GM18907 (cell line): ENCODE results near the gene WASF2.
"Not testable (repeated sequence)": the region's sequence is repeated elsewhere in the genome, so short reads cannot be mapped to it uniquely, and the experiment has no call there.

Experiments used
- ATAC-seq: cut with Tn5 transposase; IDR thresholded peaks from one replicate; pipeline ENCODE4 v1.9.1; 2021; ENCODE audit warnings: mild to moderate bottlenecking, moderate library complexity; ENCODE audit not compliant: unreplicated experiment

Gene WASF2

DNA sequence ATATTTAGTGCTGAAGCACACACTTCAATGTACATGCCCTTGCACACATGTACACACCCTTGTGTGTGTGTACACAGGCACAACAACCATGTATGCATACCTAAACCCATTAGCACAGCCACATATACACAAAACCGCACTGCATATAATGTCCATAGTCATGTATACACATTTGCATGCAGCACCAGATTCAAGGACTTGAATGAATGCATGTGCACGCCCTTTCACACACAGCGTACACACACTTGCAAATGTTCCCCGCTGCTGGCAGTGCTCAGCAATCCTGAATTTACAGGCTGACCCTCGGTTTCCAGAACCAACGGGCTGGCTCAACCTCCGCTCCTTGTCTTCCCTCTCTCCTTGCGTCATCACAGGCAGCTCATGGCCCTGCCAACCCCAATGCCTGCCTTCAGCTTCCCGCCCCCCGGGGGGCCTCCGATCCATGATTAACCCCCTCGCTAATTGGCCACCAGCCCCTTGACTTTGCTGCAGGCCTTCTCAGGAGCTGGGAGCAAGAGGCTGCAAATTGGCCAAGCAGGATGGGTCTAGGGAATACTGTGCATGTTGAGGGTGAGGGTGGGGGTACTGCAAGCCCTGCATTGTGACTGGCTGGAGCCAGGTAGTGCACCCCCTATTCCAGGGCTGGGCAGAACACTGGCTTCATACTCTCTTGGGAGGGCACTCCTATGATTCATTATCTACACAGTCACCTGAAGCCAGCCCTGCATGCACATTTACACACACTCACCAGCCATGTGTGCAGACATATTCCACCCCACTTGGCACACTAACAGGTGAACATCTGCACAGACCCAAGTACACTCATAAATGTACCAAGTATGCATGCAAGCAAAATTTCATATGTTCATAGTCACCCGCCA, 89.6 kb downstream of the WASF2 start:
- no peak for ATAC-seq

DNA sequence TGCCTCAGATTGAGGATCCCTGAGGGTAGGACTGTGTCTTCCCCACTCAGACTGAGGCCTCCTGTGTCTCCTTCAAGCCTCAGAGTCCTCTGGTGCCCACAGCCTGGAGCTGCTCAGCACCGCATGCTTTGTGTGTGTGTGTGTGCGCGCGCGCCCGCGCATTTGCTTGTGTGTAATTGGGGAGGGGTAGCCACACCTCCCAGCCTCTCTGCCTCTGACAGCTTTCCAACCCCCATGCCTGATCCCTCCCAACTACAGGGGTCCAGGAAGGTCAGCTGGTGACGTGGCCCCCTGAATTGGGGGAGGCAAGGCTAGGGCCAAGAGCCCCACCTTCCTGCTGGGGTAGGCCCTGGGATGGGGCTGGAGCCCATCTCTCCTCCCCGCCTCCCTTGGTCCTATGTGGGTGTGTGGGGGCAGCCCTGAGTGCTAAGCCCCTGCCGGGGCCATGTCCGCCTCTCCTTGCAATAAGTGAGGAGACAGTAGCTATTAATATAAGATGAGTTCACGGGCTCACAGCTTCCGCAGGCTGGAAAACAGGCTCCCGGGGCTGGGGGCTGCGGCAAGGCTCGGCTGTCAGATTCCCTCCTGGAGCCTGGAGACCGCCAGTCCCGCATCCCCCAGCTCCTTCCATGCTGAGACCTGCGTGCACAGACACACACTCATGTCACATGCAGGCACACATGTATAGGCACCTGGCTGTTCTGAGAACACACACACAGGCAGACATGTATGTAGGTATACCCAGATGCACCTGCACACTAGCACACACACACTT, 90.5 kb downstream of the WASF2 start:
- no peak for ATAC-seq

DNA sequence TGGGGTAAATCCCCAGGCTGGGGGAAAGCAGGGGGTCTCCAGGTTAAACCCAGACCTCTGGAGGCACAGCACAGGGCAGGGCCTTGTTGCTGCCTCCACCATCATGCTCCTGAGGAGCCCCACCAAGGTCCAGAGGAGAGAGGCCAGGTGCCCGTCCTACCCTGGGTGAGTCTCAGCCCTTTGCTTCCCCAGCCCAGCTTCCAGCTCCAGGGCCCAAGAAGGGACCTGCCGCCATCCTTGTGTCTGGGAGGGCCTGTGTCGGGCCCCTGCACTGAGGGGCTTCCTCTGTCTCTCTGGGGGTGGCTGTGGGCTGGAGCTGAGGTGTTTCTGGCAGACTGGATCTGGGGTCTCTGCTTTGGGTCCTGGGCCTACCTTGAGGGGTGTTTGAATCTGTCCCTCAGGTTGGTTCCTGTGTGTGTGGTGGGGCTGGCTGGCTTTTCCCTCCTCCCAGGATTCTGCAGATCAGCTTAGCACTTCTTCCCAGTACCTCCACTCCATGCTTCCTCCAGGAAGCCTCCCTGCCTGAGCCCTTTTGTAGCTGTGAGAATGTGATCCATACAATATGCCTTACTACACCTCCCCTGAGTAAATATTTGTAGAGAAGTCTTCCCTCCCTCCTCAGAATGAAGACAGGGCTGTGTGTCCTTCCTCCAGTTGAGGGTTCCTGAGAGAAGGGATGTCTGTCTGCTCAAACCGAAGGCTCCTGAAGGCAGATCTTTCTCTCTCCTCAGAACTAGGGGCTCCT, 91.4 kb downstream of the WASF2 start:
- no peak for ATAC-seq

DNA sequence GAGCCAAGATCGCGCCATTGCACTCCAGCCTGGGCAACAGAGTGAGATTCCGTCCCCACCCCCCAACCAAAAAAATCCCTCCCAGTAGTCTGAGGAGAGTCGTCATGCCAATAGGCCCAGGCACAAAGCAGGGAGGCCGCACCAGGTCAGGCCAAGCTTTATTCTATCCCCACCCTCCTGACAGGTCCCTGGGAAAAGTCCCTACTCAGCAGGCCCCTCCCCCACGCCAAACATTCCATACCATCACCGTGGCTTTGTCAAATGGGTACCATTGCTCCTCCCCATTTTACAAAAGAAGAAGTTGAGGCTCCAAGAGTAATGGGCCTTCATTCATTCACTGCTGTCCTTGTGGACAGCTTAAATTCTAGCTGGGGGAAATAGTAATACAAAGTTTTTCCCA, 92.2 kb downstream of the WASF2 start:
- no peak for ATAC-seq

DNA sequence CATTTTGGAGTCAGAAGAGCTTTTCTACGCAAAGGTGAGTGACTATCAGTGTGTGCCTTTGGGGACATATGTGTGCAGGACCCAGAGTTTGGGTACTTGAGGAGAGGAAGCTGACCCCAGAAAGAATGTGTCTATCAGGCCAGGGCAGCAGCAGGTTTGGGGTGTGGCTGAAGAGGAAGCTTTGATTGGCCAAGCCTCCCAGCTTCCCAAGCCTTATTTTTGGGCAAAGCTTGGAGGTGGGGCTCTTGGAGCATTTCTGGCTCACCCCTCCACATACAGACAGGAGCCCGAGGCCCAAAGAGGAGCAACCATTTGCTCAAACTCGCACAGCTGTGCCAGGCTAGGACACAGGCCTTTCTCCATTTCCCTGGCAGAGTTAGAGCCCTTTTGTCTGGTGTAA, 92.9 kb downstream of the WASF2 start:
- ATAC-seq, result no peak

DNA sequence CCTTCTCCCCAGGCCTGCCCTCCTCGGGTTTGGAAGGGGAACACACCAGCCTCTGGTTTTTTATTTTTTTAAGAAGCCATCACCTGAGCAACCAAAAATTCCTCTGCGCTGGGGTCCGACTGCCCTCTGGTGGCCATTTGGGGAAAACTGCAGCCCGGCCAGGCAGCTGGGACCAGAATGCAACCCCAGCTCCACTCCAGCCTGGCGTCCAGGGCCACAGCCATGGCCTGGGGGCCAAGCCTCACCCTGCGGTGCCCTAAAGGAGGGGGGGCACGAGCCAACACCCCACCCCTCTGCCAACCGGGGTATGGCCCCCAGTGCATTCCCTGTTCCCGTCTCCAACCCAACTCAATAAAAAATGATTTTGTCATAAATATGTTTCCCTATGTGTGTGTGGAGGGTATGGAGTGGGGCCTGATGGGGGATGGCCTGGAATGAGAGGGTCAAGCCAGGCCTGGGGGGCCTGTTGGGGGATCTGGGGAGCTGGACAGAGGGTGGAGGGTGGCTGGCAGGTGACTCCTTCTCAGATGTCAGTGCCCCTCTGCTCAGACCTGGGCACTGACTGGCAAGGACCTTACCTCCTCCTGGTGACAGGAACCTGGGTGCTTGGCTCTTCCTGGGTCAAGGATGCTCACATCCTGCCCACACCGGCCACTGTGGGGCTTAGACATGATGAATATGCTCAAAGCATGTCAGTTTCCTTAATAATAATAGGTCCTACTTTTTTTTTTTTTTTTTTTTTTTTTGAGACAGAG, 94.3 kb downstream of the WASF2 start:
- no peak for ATAC-seq

DNA sequence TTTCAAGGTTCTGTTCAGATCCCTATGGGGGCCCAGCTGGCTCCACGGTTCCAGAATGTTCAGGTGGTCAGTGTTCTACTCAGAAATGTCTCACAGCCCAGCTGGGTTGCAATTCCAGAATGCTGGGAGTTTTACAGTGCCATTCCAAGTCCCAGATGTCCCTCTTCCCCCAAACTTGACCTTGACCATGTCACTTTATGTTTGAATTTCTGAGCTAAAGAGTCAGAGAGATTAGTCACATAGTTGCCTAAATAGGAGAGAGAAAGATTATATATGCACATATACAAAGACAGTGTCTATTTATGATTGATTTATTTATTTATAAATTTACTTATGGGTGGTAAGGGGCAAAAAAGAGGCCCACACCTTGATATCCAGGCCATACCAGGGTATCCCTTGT, 95.0 kb downstream of the WASF2 start:
- ATAC-seq, result no peak

DNA sequence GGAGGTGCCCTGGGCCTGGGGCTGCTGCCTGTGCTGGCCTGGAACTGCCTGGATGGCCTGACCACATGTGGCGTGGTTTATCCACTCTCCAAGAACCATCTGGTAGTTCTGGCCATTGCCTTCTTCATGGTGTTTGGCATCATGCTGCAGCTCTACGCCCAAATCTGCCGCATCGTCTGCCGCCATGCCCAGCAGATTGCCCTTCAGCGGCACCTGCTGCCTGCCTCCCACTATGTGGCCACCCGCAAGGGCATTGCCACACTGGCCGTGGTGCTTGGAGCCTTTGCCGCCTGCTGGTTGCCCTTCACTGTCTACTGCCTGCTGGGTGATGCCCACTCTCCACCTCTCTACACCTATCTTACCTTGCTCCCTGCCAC, 95.7 kb downstream of the WASF2 start:
- no peak for ATAC-seq

DNA sequence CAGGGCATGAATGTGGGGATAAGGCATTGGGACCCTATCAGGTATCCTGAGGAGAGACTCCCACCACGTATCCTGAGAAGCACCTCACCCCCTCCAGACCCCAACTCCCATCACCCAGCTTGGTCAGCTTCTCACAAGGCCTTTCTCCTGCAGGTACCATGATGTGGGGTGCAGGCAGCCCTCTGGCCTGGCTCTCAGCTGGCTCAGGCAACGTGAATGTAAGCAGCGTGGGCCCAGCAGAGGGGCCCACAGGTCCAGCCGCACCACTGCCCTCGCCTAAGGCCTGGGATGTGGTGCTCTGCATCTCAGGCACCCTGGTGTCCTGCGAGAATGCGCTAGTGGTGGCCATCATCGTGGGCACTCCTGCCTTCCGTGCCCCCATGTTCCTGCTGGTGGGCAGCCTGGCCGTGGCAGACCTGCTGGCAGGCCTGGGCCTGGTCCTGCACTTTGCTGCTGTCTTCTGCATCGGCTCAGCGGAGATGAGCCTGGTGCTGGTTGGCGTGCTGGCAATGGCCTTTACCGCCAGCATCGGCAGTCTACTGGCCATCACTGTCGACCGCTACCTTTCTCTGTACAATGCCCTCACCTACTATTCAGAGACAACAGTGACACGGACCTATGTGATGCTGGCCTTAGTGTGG, 96.2 kb downstream of the WASF2 start:
- ATAC-seq, result no peak

DNA sequence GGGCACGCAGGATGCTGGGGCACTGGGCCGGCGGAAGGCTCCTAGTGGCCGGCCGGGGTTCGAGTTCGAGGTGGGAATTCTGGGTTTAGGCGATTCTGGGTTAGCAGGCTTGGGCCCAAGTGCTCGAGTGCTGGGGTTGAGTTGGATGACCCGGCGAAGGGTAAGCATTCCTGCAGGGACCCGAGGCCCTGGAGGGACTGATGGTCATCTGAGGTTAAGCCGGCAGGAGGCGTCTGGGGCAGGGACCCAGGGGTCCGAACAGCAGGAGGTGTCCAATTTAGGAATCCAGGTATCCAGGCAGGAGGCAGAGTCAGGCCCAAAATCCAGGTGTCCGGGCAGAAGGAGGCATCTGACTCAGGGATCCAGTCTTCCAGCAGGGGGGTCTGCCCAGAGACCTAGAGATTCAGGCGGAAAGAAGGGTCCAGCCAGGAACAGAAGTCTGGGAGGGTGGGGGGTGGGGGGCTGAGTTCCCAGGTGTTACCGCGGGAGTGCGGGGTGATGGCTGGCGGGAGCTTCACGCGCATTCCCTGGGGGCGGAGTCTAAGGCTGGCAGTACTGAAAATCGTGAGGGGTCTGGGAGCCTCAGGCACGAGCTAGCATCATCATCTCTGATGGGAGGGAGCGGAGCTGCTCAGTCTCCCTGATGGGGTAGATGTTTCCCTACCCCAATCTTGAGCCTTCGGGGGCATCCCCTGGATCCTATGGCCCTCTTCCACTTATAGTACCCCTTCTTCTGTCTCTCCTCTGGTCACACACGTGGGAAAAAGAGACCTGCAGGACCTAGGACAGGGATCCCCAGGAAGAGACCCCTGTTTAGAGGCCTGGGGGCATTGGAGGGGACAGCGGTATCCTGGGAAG, 97.0 kb downstream of the WASF2 start:
- ATAC-seq, result no peak

DNA sequence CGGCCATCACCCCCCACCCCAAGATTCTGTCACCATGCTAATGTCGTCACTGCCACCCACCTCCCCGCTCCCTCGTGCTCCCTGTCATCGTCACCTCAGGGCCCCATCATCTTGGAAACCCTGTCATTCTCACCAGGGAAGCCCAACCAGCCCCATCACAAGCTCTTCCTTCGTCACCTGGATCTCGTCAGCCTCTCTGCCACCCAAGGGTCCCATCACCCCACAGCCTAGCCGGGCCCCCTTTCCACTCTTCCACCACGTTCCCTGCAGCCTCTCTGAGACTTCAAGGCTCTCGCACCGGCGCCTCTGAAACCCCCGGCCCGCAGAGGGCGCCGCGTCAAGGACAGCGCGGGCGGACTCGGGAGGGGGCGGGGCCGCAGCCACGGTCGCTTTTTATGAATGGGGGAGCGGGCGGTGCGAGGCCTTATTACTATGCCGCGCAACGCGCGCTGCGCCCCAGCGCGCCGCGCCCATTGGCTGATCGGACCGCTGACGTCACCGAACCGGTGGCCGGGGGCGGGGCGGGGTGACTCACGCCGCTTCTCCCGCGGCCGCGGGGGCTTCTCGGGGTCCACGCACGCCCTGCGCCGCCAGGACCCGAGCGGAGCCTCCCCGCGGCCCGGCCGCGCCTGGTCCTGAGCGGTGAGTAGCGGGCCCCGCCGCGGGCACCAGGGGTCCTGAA, 97.7 kb downstream of the WASF2 start, which contains the start of gene GPR3:
TSS of gene GPR3 (plus strand) at position 527 of the 682 bp plus-strand sequence. CDS start 1,177 bp downstream, outside the sequence.
- ATAC-seq, result peak; percentile 69

DNA sequence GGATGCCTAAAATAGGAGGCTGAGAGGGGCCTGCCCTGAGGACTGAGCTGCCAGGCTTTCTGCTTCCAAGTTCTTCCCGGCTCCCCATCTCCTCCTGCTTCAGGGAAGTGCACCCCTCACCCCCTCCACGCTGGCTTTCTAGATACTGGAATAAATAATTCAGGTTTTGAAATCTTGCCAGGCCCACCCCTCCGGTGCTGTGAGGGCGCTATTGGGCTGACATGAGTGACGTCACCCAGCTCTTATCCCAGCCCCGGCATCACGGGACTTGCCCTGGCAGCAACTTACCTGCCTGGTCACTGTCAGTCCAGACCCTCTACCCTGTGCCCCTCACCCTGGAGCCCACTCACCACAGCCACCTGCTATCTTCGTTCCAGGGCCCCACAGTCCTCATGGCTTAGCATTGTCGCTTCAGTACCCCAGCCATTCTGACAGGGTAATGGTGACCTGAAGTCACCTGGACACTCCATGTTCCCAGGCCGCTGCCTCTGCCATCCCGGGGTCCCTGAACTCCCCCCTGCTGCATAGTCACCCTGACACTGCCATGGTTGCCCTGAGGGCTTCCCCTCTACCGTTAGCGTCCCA, 98.4 kb downstream of the WASF2 start:
- no peak for ATAC-seq

DNA sequence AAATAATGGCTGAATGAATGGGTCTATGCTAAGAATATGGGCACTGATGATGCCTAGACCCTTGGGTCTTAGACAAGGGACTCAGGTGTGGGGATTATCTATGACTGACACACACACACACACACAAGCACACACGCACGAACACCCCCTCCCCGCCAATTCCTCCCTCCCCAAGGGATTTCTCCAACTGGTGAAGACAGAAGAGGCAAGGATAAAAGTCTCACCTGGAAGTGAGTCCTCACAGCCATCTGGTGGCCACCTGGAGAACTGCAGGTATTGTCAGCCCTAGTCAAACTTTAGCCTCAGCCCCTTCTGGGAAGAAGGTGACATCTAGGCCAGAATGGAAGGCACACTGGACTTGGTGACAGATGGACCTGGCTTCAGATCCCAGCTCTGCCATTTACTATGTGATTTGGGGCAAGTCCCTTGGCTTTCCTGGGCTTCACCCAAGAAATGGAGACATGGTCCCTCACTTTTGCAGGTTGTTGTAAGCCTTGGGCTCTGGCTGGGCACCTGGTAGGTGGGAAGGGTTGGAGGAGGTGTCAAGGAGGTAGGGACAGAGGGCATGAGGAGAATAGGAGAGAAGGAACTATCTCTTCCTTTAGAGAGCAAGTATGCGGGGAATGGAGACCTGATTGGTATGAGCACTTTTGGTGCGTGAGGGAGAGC, 101.5 kb downstream of the WASF2 start:
- no peak for ATAC-seq

DNA sequence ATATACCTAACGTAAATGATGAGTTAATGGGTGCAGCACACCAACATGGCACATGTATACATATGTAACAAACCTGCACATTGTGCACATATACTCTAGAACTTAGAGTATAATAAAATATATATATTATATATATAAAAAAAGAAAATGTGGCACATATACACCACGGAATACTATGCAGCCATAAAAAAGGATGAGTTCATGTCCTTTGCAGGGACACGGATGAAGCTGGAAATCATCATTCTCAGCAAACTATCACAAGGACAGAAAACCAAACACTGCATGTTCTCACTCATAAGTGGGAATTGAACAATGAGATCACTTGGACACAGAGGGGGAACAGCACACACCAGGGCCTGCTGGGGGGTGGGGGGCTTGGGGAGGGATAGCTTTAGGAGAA, 105.2 kb downstream of the WASF2 start:
- ATAC-seq, result not testable (repeated sequence)

DNA sequence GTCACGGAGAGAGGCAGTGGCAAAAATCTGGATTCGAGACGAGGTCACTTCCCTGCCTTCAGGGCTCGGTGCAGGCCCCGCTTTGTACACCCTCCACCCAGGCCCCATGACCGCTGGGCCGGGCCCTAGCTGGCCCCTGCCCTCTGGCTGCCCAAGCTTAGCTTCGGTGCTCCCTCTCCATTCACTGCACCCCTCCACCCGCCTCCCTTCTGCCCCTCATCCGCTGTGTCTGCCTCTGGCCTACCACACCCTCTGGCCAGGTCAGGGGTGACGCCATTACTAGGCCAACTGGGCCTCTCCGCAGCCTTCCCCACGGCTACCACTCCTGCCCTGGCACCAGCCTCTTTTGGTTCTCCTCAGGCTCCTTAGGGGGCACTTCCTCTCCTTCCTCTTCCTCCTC, 106.3 kb downstream of the WASF2 start:
- no peak for ATAC-seq

DNA sequence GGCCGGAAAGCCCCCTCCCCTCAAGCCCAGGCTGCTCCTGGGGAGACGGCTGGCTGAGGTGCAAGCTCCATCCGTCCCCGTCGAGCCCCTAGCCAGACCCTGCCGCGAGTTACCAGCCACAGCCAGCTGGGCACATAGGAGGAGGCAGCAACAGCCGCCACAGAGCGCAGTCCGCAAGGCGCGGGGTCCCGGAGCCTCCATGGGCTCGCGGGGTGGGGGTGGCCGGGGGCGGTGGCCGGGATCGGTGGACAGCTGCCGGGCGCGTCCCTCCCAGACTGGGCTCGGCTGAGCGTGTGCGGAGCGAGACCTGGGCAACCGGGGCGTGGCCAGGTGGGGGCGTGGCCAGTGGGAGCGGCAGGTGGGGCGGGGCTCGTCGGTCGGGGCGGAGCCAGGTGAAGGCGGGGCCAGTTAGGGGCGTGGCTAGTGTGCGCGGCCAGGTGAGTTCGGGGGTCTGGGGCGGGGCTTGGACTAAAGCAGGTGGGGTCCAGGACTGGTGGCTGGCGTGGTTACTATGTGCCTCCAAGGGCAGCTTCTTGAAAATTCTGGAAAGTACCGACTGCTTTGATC, 106.8 kb downstream of the WASF2 start, which contains the start of gene CD164L2:
TSS of gene CD164L2 (minus strand) at position 295 of the 567 bp plus-strand sequence. CDS start at position 201, 94 bp downstream.
- no peak for ATAC-seq
